ENCODE results near the gene DEGS1.

DEGS1 gene

GRCh38 chr1:224192082-224192788 is 9.2 kb downstream of the DEGS1 start:
- Histone ChIP-seq H3K4me2 (ENCODE audit: low read length) (no peak overlapping the region), H2BK5ac (ENCODE audit: low read depth, low read length, poor library complexity) (no peak overlapping the region), H4K8ac (ENCODE audit: low read depth, low read length) (no peak overlapping the region), H3K14ac (ENCODE audit: low read length) (no peak overlapping the region), H2AFZ (ENCODE audit: insufficient read depth, low read length, poor library complexity) (no peak overlapping the region), H3K9me3 (ENCODE audit: insufficient read depth, low read depth, low read length) (no peaks in the 10 kb centered on the region), H3K9ac (ENCODE audit: low read length) (no peak overlapping the region), H3K4ac (ENCODE audit: low read depth, low read length) (no peak overlapping the region), H3K4me1 (ENCODE audit: control insufficient read depth in 1 of 2, insufficient read depth in 2 of 2, low read length in 2 of 2) (no peaks in the 10 kb centered on the region), H3K23ac (ENCODE audit: low read length) (no peak overlapping the region), H2BK12ac (ENCODE audit: low read length) (no peak overlapping the region), H2BK120ac (ENCODE audit: insufficient read depth, low read length, poor library complexity) (no peak overlapping the region), H2AK5ac (ENCODE audit: low read length) (no peak overlapping the region), H3K27me3 (ENCODE audit: insufficient read depth, low read length) (no peaks in the 10 kb centered on the region), H3K18ac (ENCODE audit: low read length) (no peak overlapping the region), H3K36me3 (ENCODE audit: control insufficient read depth in 1 of 2, insufficient read depth in 2 of 2, low read length in 2 of 2) (peaks cover 12 to 13% of the 10 kb centered on the region in 2 experiments), H3K79me1 (ENCODE audit: low read length) (no peaks in the 10 kb centered on the region), H4K91ac (ENCODE audit: low read depth, low read length) (no peak overlapping the region), H3K27ac (ENCODE audit: low read depth, low read length) (no peak overlapping the region), H4K12ac (ENCODE audit: low read depth, low read length) (no peak overlapping the region), H3K4me3 (ENCODE audit: low read depth, low read length) (no peak overlapping the region), H3K79me2 (ENCODE audit: control insufficient read depth, insufficient read depth, low read length, poor library complexity) (peaks cover 2% of the 10 kb centered on the region)
- no peak for DNase-seq
- WGBS (ENCODE audit: extremely low coverage, insufficient coverage, insufficient read length): no CpG with 5 or more reads among the region's 5 CpGs

- Histone ChIP-seq H3K36me3 (ENCODE audit: control insufficient read depth in 1 of 2, insufficient read depth in 2 of 2, low read length in 2 of 2) (peaks cover 10 to 13% of the 10 kb centered on the region in 2 experiments), H4K91ac (ENCODE audit: low read depth, low read length) (no peak overlapping the region), H2AFZ (ENCODE audit: insufficient read depth, low read length, poor library complexity) (no peak overlapping the region), H3K9ac (ENCODE audit: low read length) (no peak overlapping the region), H3K4ac (ENCODE audit: low read depth, low read length) (no peak overlapping the region), H3K79me1 (ENCODE audit: low read length) (no peaks in the 10 kb centered on the region), H3K4me2 (ENCODE audit: low read length) (no peak overlapping the region), H4K12ac (ENCODE audit: low read depth, low read length) (no peak overlapping the region), H2BK5ac (ENCODE audit: low read depth, low read length, poor library complexity) (no peak overlapping the region), H3K4me3 (ENCODE audit: low read depth, low read length) (no peak overlapping the region), H3K79me2 (ENCODE audit: control insufficient read depth, insufficient read depth, low read length, poor library complexity) (no peaks in the 10 kb centered on the region), H3K23ac (ENCODE audit: low read length) (no peak overlapping the region), H2AK5ac (ENCODE audit: low read length) (no peak overlapping the region), H3K27me3 (ENCODE audit: insufficient read depth, low read length) (no peaks in the 10 kb centered on the region), H4K8ac (ENCODE audit: low read depth, low read length) (no peak overlapping the region), H2BK12ac (ENCODE audit: low read length) (no peak overlapping the region), H3K9me3 (ENCODE audit: insufficient read depth, low read depth, low read length) (no peaks in the 10 kb centered on the region), H3K14ac (ENCODE audit: low read length) (no peak overlapping the region), H3K4me1 (ENCODE audit: control insufficient read depth in 1 of 2, insufficient read depth in 2 of 2, low read length in 2 of 2) (no peaks in the 10 kb centered on the region), H3K18ac (ENCODE audit: low read length) (no peak overlapping the region), H3K27ac (ENCODE audit: low read depth, low read length) (no peak overlapping the region), H2BK120ac (ENCODE audit: insufficient read depth, low read length, poor library complexity) (no peak overlapping the region)
- WGBS (ENCODE audit: extremely low coverage, insufficient coverage, insufficient read length): no CpG with 5 or more reads among the region's 8 CpGs
- no peak for DNase-seq
These were observed 10.4 kb downstream of the DEGS1 start for GRCh38 chr1:224193319-224193966.

GRCh38 chr1:224196813-224197600 is 14.0 kb downstream of the DEGS1 start:
- Histone ChIP-seq H3K14ac (ENCODE audit: low read length) (no peak overlapping the region), H3K9ac (ENCODE audit: low read length) (no peak overlapping the region), H3K4me2 (ENCODE audit: low read length) (no peak overlapping the region), H2AFZ (ENCODE audit: insufficient read depth, low read length, poor library complexity) (no peak overlapping the region), H3K9me3 (ENCODE audit: insufficient read depth, low read depth, low read length) (no peaks in the 10 kb centered on the region), H2BK12ac (ENCODE audit: low read length) (no peak overlapping the region), H3K79me1 (ENCODE audit: low read length) (no peaks in the 10 kb centered on the region), H3K4ac (ENCODE audit: low read depth, low read length) (no peak overlapping the region), H3K4me3 (ENCODE audit: low read depth, low read length) (no peak overlapping the region), H2BK120ac (ENCODE audit: insufficient read depth, low read length, poor library complexity) (no peak overlapping the region), H4K8ac (ENCODE audit: low read depth, low read length) (no peak overlapping the region), H3K4me1 (ENCODE audit: control insufficient read depth in 1 of 2, insufficient read depth in 2 of 2, low read length in 2 of 2) (peaks cover 0 to 4% of the 10 kb centered on the region in 2 experiments), H3K27me3 (ENCODE audit: insufficient read depth, low read length) (no peaks in the 10 kb centered on the region), H4K12ac (ENCODE audit: low read depth, low read length) (no peak overlapping the region), H3K23ac (ENCODE audit: low read length) (no peak overlapping the region), H2AK5ac (ENCODE audit: low read length) (no peak overlapping the region), H3K18ac (ENCODE audit: low read length) (no peak overlapping the region), H3K27ac (ENCODE audit: low read depth, low read length) (no peak overlapping the region), H4K91ac (ENCODE audit: low read depth, low read length) (no peak overlapping the region), H2BK5ac (ENCODE audit: low read depth, low read length, poor library complexity) (no peak overlapping the region), H3K79me2 (ENCODE audit: control insufficient read depth, insufficient read depth, low read length, poor library complexity) (no peaks in the 10 kb centered on the region), H3K36me3 (ENCODE audit: control insufficient read depth in 1 of 2, insufficient read depth in 2 of 2, low read length in 2 of 2) (peaks cover 8 to 11% of the 10 kb centered on the region in 2 experiments)
- WGBS (ENCODE audit: extremely low coverage, insufficient coverage, insufficient read length): no CpG with 5 or more reads among the region's 5 CpGs
- no peak for DNase-seq

- H2BK120ac ChIP-seq (ENCODE audit: insufficient read depth, low read length, poor library complexity): no peak overlapping the region
- peaks cover 4% of the 10 kb centered on the region for H3K79me1 ChIP-seq (ENCODE audit: low read length)
- no peak overlapping the region for H2BK5ac ChIP-seq (ENCODE audit: low read depth, low read length, poor library complexity)
- no peaks in the 10 kb centered on the region for H3K9me3 ChIP-seq (ENCODE audit: insufficient read depth, low read depth, low read length)
- H3K27ac ChIP-seq (ENCODE audit: low read depth, low read length): no peak overlapping the region
- no peak overlapping the region for H3K23ac ChIP-seq (ENCODE audit: low read length)
- no peak overlapping the region for H2BK12ac ChIP-seq (ENCODE audit: low read length)
- no peak overlapping the region for H3K4me2 ChIP-seq (ENCODE audit: low read length)
- no peak overlapping the region for H3K14ac ChIP-seq (ENCODE audit: low read length)
- H2AK5ac ChIP-seq (ENCODE audit: low read length): no peak overlapping the region
- no peak overlapping the region for H4K12ac ChIP-seq (ENCODE audit: low read depth, low read length)
- peaks cover 4 to 5% of the 10 kb centered on the region in 2 experiments for H3K36me3 ChIP-seq (ENCODE audit: control insufficient read depth in 1 of 2, insufficient read depth in 2 of 2, low read length in 2 of 2)
- no peaks in the 10 kb centered on the region for H3K79me2 ChIP-seq (ENCODE audit: control insufficient read depth, insufficient read depth, low read length, poor library complexity)
- H3K4ac ChIP-seq (ENCODE audit: low read depth, low read length): no peak overlapping the region
- no peak overlapping the region for H3K9ac ChIP-seq (ENCODE audit: low read length)
- no peak overlapping the region for H2AFZ ChIP-seq (ENCODE audit: insufficient read depth, low read length, poor library complexity)
- no peak overlapping the region for H3K4me3 ChIP-seq (ENCODE audit: low read depth, low read length)
- H3K4me1 ChIP-seq (ENCODE audit: control insufficient read depth in 1 of 2, insufficient read depth in 2 of 2, low read length in 2 of 2): peaks cover 10 to 14% of the 10 kb centered on the region in 2 experiments
- no peak overlapping the region for H4K91ac ChIP-seq (ENCODE audit: low read depth, low read length)
- H3K27me3 ChIP-seq (ENCODE audit: insufficient read depth, low read length): no peaks in the 10 kb centered on the region
- no peak overlapping the region for H4K8ac ChIP-seq (ENCODE audit: low read depth, low read length)
- no CpG with 5 or more reads among the region's 4 CpGs for WGBS (ENCODE audit: extremely low coverage, insufficient coverage, insufficient read length)
- H3K18ac ChIP-seq (ENCODE audit: low read length): no peak overlapping the region
- no peak for DNase-seq
These were observed 15.5 kb downstream of the DEGS1 start for GRCh38 chr1:224198572-224198971.

Measured in trophoblast cell (in vitro differentiated cells and primary cell).